Activated naive CD4-positive, alpha-beta T cell treated with anti-CD3 and anti-CD28 coated beads, Interleukin-2, amount 50 U/mL, for 24 hours (primary cell): ENCODE results near the gene HSD17B2.
A peak's percentile ranks its signal among the peaks of the same experiment; 100 is the strongest.

Experiments
- H3K27ac Mint-ChIP-seq: one replicate; pipeline ENCODE4 v1.8.0; 2021; ENCODE audit warnings: mild to moderate bottlenecking, mixed read lengths
- H3K27me3 Mint-ChIP-seq: one replicate; pipeline ENCODE4 v1.8.0; 2021; ENCODE audit warnings: mixed read lengths
- H3K36me3 Mint-ChIP-seq: one replicate; pipeline ENCODE4 v1.8.0; 2021; ENCODE audit warnings: mixed read lengths
- H3K4me1 Mint-ChIP-seq: one replicate; pipeline ENCODE4 v1.8.0; 2021; ENCODE audit warnings: mixed read lengths
- H3K4me3 Mint-ChIP-seq: one replicate; pipeline ENCODE4 v1.8.0; 2021; ENCODE audit warnings: mild to moderate bottlenecking, mixed read lengths
- H3K9me3 Mint-ChIP-seq: one replicate; pipeline ENCODE4 v1.8.0; 2021; ENCODE audit warnings: mixed read lengths

The HSD17B2 gene

GRCh38 chr16:82146957-82147356 lies 111.9 kb downstream of the HSD17B2 start:
- peaks cover 26% of the 10 kb centered on the region for H3K36me3 Mint-ChIP-seq
- H3K4me3 Mint-ChIP-seq = no peak overlapping the region
- H3K4me1 Mint-ChIP-seq = peaks cover 6% of the 10 kb centered on the region
- no peak overlapping the region for H3K27ac Mint-ChIP-seq
- H3K27me3 Mint-ChIP-seq = no peaks in the 10 kb centered on the region
- no peaks in the 10 kb centered on the region for H3K9me3 Mint-ChIP-seq

- peaks cover 6% of the 10 kb centered on the region for H3K4me1 Mint-ChIP-seq
- H3K4me3 Mint-ChIP-seq = no peak overlapping the region
- no peaks in the 10 kb centered on the region for H3K27me3 Mint-ChIP-seq
- peak overlapping the region; percentile 76 for H3K27ac Mint-ChIP-seq
- peaks cover 26% of the 10 kb centered on the region for H3K36me3 Mint-ChIP-seq
- H3K9me3 Mint-ChIP-seq = no peaks in the 10 kb centered on the region
Observed at GRCh38 chr16:82147546-82147945, 112.5 kb downstream of the HSD17B2 start.
